Gastroesophageal sphincter (tissue), 3 donors: ENCODE data around the gene LINC00632.

Experiments used
- EP300 ChIP-seq: sonication (generic); formaldehyde crosslinking; IDR thresholded peaks from one replicate; pipeline ENCODE4 v1.6.1; 2017; ENCODE audit warnings: antibody characterized with exemption, mild to moderate bottlenecking
- POLR2A ChIP-seq, 2 donors: fragments of 450-650 bp; IDR thresholded peaks; one replicate each; pipeline ENCODE4 v1.6.1; 2017; ENCODE audit warnings: antibody characterized with exemption in 2 of 2, mild to moderate bottlenecking in 2 of 2, moderate library complexity in 1 of 2
- TF ChIP-seq, protein P1 (sequence below), 4 experiments: fragments of 200-600 bp in 2 of 4; fragments of 450-650 bp in 2 of 4; sonication (generic) in 1 of 4; IDR thresholded peaks; one replicate each; pipeline ENCODE4 v1.5.1; 2017 to 2019; ENCODE audit warnings: antibody characterized with exemption in 4 of 4, mild to moderate bottlenecking in 2 of 4, moderate library complexity in 2 of 4

DNA sequence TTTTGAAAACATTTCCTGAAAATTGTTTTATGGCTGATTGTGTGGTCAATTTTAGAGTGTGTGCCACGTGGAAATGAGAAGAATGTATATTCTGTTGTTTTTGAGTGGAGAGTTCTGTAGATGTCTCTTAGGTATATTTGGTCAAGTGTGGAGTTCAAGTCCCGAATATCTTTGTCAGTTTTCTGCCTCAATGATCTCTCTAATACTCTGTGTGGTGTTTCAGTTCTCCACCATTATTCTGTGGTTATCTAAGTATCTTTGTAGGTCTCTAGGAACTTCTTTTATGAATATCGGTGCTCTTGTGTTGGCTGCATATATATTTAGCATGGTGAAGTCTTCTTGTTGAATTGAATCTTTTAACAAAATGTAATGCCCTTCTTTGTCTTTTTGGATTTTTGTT lies 113.3 kb downstream of the LINC00632 start:
- TF ChIP-seq, protein P1, sequence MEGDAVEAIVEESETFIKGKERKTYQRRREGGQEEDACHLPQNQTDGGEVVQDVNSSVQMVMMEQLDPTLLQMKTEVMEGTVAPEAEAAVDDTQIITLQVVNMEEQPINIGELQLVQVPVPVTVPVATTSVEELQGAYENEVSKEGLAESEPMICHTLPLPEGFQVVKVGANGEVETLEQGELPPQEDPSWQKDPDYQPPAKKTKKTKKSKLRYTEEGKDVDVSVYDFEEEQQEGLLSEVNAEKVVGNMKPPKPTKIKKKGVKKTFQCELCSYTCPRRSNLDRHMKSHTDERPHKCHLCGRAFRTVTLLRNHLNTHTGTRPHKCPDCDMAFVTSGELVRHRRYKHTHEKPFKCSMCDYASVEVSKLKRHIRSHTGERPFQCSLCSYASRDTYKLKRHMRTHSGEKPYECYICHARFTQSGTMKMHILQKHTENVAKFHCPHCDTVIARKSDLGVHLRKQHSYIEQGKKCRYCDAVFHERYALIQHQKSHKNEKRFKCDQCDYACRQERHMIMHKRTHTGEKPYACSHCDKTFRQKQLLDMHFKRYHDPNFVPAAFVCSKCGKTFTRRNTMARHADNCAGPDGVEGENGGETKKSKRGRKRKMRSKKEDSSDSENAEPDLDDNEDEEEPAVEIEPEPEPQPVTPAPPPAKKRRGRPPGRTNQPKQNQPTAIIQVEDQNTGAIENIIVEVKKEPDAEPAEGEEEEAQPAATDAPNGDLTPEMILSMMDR (IDR thresholded peaks at IDR 0.05), result no peak
- TF ChIP-seq POLR2A (IDR thresholded peaks at IDR 0.05), result no peak
- TF ChIP-seq EP300, result no peak
